Uterus (tissue), 4 donors: ENCODE measurements around the gene TPR. TPM values are rescaled to one million over a fixed set of nuclear protein-coding genes. Genes with fewer than 3 reads are reported as not detected.
"Not testable (repeated sequence)": the region's sequence is repeated elsewhere in the genome, so short reads cannot be mapped to it uniquely, and the experiment has no call there.

Experiments used
- DNase-seq, 2 donors: peaks; one replicate each; pipeline ENCODE4 v3.0.0-alpha.2; 2019 to 2020
- H3K27ac ChIP-seq, 2 donors: fragments of 200-600 bp; sonication (generic); 1 replicate in 1 of 2; 2 replicates in 1 of 2; pipeline ENCODE4 v1.5.1; 2016 to 2018
- H3K27me3 ChIP-seq, 2 donors: fragments of 200-600 bp; sonication (generic); one replicate each; pipeline ENCODE4 v1.5.1; 2018 to 2019; ENCODE audit warnings: control low read depth in 1 of 2
- H3K36me3 ChIP-seq, 2 donors: fragments of 200-600 bp; sonication (generic); one replicate each; pipeline ENCODE4 v1.5.1; 2019; ENCODE audit warnings: control low read depth in 1 of 2
- H3K4me1 ChIP-seq, 2 donors: fragments of 200-600 bp; sonication (generic); one replicate each; pipeline ENCODE4 v1.5.1; 2018 to 2019; ENCODE audit warnings: control low read depth in 1 of 2
- H3K4me3 ChIP-seq, 2 donors: fragments of 200-600 bp; sonication (generic); 1 replicate in 1 of 2; 2 replicates in 1 of 2; pipeline ENCODE4 v1.5.1; 2018 to 2019; ENCODE audit warnings: mild to moderate bottlenecking in 1 of 2
- H3K9me3 ChIP-seq, 2 donors: fragments of 200-600 bp; sonication (generic); one replicate each; pipeline ENCODE4 v1.5.1; 2019; ENCODE audit warnings: control low read depth in 1 of 2
- CTCF ChIP-seq, 4 experiments: fragments of 200-600 bp in 2 of 4; fragments of 450-650 bp in 2 of 4; sonication (generic) in 2 of 4; IDR thresholded peaks; one replicate each; pipeline ENCODE4 v1.5.1; 2016 to 2019; ENCODE audit warnings: antibody characterized with exemption in 4 of 4, mild to moderate bottlenecking in 2 of 4, moderate library complexity in 1 of 4
- POLR2A ChIP-seq, 2 donors: fragments of 450-650 bp; IDR thresholded peaks; one replicate each; pipeline ENCODE4 v1.6.1; 2016; ENCODE audit warnings: antibody characterized with exemption in 2 of 2, mild to moderate bottlenecking in 1 of 2, moderate library complexity in 1 of 2
- intact Hi-C: fragments of 100-400 bp; cut with DNase I; formaldehyde crosslinking; loops from one replicate; pipeline ENCODE4 v1.15.1; 2023; ENCODE audit warnings: low total_unique reads
- total RNA-seq, 4 donors: library from RNA; depleted of rRNA in 3 of 4; stranded (reverse); fragments of >200 nt in 3 of 4; gene quantifications; one replicate each; pipeline versions ENCODE4 v1.1.0 to v1.2.4, GENCODE V29; 2014 to 2023
- donor health status: DM: yes; HTN: yes; CAD: no.

Gene TPR
- total RNA-seq, 4 donors from 2014 or later, result 33.8 to 165 (median 83.1) TPM

- H3K4me3 ChIP-seq, result no peak overlapping the region
- H3K9me3 ChIP-seq, result no peaks in the 10 kb centered on the region
- H3K36me3 ChIP-seq, result no peaks in the 10 kb centered on the region
- no peak for DNase-seq
- no peaks in the 10 kb centered on the region for H3K4me1 ChIP-seq
- H3K27ac ChIP-seq, result no peak overlapping the region
- intact Hi-C loops, result no loop called here
- TF ChIP-seq POLR2A (IDR thresholded peaks at IDR 0.05) (no peak), CTCF (IDR thresholded peaks at IDR 0.05) (no peak)
- no peaks in the 10 kb centered on the region for H3K27me3 ChIP-seq
These were observed 43.5 kb upstream of the TPR start for GRCh38 chr1:186418503-186418902.

GRCh38 chr1:186413319-186413718 is 38.3 kb upstream of the TPR start:
- Histone ChIP-seq H3K36me3 (no peaks in the 10 kb centered on the region), H3K4me1 (no peaks in the 10 kb centered on the region), H3K9me3 (no peaks in the 10 kb centered on the region), H3K4me3 (no peak overlapping the region), H3K27me3 (no peaks in the 10 kb centered on the region), H3K27ac (no peak overlapping the region)
- intact Hi-C loops, result no loop called here
- DNase-seq, result no peak
- TF ChIP-seq POLR2A (IDR thresholded peaks at IDR 0.05) (no peak), CTCF (IDR thresholded peaks at IDR 0.05) (no peak)

- no peaks in the 10 kb centered on the region for H3K9me3 ChIP-seq
- no peaks in the 10 kb centered on the region for H3K36me3 ChIP-seq
- H3K27ac ChIP-seq, result no peak overlapping the region
- H3K27me3 ChIP-seq, result no peaks in the 10 kb centered on the region
- no peak for DNase-seq
- no peaks in the 10 kb centered on the region for H3K4me1 ChIP-seq
- intact Hi-C loops, result no loop called here
- H3K4me3 ChIP-seq, result no peak overlapping the region
- TF ChIP-seq CTCF (IDR thresholded peaks at IDR 0.05) (no peak), POLR2A (IDR thresholded peaks at IDR 0.05) (no peak)
These were observed 34.0 kb upstream of the TPR start for GRCh38 chr1:186409091-186409490.

GRCh38 chr1:186404454-186405051 is 29.5 kb upstream of the TPR start:
- no peaks in the 10 kb centered on the region for H3K27me3 ChIP-seq
- TF ChIP-seq CTCF (IDR thresholded peaks at IDR 0.05) (peak; percentile 47 to 59 (median 50)), POLR2A (IDR thresholded peaks at IDR 0.05) (no peak)
- no peaks in the 10 kb centered on the region for H3K4me1 ChIP-seq
- no peaks in the 10 kb centered on the region for H3K9me3 ChIP-seq
- H3K36me3 ChIP-seq, result no peaks in the 10 kb centered on the region
- DNase-seq, result no peak
- no peak overlapping the region for H3K27ac ChIP-seq
- intact Hi-C loops, result no loop called here
- no peak overlapping the region for H3K4me3 ChIP-seq

- H3K4me3 ChIP-seq, result no peak overlapping the region
- DNase-seq, result no peak
- no peak overlapping the region for H3K27ac ChIP-seq
- no peaks in the 10 kb centered on the region for H3K36me3 ChIP-seq
- no peak for TF ChIP-seq CTCF (IDR thresholded peaks at IDR 0.05)
- TF ChIP-seq POLR2A (IDR thresholded peaks at IDR 0.05), result no peak
- no peaks in the 10 kb centered on the region for H3K27me3 ChIP-seq
- intact Hi-C loops, result no loop called here
- H3K9me3 ChIP-seq, result no peaks in the 10 kb centered on the region
- H3K4me1 ChIP-seq, result no peaks in the 10 kb centered on the region
These were observed 28.6 kb upstream of the TPR start for GRCh38 chr1:186403632-186404031.

- H3K9me3 ChIP-seq, H3K36me3 ChIP-seq, H3K4me3 ChIP-seq, H3K27ac ChIP-seq, H3K27me3 ChIP-seq, H3K4me1 ChIP-seq, DNase-seq, intact Hi-C loops: not testable (repeated sequence)
These were observed 26.4 kb upstream of the TPR start for GRCh38 chr1:186401446-186401845.

- H3K27me3 ChIP-seq, H3K27ac ChIP-seq, H3K4me1 ChIP-seq, DNase-seq, intact Hi-C loops, H3K4me3 ChIP-seq, H3K9me3 ChIP-seq, H3K36me3 ChIP-seq: not testable (repeated sequence)
These were observed 17.7 kb upstream of the TPR start for GRCh38 chr1:186392711-186393110.
